NB4 (cell line): ENCODE measurements around the gene KLK5.

Experiments used
- MYC ChIP-seq: IDR thresholded peaks from 2 replicates; pipeline ENCODE4 v1.6.1; 2011; ENCODE audit warnings: low read depth, low read length
- POLR2A ChIP-seq: IDR thresholded peaks from 2 replicates; pipeline ENCODE4 v1.6.1; 2011; ENCODE audit warnings: mild to moderate bottlenecking; ENCODE audit not compliant: insufficient read length; ENCODE audit errors: extremely low read depth
- TF ChIP-seq, protein P1 (sequence below): IDR thresholded peaks from one replicate; pipeline ENCODE4 v1.5.1; 2012; ENCODE audit warnings: low read depth, low read length
- TF ChIP-seq, protein P2 (sequence below): IDR thresholded peaks from 2 replicates; pipeline ENCODE4 v1.6.1; 2011; ENCODE audit warnings: low read depth, low read length

DNA sequence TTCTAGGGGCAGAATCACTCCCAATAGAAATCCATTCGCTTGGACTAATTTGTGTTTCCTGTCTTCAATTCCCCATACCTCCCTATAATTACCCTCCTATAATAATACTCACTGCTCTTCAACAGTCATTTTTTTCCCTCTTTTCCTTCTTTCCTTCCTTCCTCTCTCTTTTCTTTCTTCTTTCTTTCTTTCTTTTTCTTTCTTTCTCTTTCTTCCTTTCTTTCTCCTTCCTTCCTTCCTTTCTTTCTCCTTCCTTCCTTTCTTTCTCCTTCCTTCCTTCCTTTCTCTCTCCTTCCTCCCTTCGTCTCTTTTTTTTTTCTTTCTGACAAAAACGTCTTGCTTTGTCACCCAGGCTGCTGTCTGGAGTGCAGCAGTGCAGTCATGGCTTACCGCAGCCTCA, 8.0 kb downstream of the KLK5 start:
- TF ChIP-seq POLR2A (no peak), MYC (no peak)
- TF ChIP-seq, protein P1, sequence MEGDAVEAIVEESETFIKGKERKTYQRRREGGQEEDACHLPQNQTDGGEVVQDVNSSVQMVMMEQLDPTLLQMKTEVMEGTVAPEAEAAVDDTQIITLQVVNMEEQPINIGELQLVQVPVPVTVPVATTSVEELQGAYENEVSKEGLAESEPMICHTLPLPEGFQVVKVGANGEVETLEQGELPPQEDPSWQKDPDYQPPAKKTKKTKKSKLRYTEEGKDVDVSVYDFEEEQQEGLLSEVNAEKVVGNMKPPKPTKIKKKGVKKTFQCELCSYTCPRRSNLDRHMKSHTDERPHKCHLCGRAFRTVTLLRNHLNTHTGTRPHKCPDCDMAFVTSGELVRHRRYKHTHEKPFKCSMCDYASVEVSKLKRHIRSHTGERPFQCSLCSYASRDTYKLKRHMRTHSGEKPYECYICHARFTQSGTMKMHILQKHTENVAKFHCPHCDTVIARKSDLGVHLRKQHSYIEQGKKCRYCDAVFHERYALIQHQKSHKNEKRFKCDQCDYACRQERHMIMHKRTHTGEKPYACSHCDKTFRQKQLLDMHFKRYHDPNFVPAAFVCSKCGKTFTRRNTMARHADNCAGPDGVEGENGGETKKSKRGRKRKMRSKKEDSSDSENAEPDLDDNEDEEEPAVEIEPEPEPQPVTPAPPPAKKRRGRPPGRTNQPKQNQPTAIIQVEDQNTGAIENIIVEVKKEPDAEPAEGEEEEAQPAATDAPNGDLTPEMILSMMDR: no peak
- TF ChIP-seq, protein P2, sequence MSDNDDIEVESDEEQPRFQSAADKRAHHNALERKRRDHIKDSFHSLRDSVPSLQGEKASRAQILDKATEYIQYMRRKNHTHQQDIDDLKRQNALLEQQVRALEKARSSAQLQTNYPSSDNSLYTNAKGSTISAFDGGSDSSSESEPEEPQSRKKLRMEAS: no peak
